ENCODE results near the gene CACFD1. TPM values are rescaled to one million over a fixed set of nuclear protein-coding genes. Genes with fewer than 3 reads are reported as not detected.

The CACFD1 gene
- total RNA-seq (2014; rRNA removed), result 7.5 and 10.0 TPM in 2 replicates
- Bru-seq, nascent RNA, result percentile 55 among the genes with signal in this experiment
- percentile 59 among the genes with signal in this experiment for BruChase-seq, experiment 1, labeled RNA remaining after a 6-hour chase
- percentile 63 among the genes with signal in this experiment for BruChase-seq, experiment 2, labeled RNA remaining after a 2-hour chase
- long read RNA-seq, transcript CACFD1-201 (4 exons, 2,688 nt), result minor isoform, 16 of 99 reads
- long read RNA-seq, transcript CACFD1-202 (5 exons, 2,794 nt), result major isoform, 21 of 99 reads
- long read RNA-seq, partial matches to known transcripts, result 32 of 99 reads
- long read RNA-seq, other reads (novel, unspliced or antisense), result 28 of 99 reads

DNA sequence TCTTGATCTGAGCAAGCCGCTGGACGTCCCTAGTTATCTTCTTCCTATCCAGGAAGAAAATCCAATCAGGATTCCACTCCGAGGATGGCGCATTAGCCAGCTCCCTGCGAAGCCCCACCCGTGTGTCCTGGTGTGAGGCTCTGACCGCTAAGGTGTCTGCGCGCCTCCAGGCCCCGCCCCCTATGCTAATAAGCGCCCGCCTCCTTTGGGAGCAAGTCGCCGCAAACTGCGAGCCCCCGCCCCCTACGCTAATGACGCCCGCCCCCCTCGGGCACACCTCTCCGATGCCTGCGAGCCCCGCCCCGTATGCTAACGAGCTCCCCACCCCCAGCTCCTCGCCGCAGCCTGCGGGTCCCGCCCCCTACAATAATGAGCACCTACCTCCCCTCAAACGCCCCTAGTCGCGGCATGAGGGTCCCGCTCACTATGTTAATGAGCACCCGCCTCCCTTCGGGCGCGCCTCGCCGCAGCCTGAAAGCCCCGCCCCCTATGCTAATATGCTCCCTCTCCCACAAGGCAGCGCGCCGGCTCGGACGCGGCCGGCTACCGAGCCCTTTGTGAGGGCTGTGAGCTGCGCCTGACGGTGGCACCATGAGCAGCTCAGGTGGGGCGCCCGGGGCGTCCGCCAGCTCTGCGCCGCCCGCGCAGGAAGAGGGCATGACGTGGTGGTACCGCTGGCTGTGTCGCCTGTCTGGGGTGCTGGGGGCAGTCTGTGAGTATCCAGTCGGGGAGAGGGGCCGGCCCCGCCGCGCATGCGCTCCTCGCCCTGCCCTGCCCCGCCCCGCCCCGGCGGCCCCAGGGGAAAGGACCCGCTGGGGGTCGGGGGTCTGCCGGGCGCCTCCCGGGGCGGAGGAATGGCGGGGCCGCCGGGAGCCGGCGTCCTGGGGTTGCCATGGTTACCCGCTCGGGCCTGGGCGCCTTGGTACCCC is at the start of gene CACFD1:
Gene CACFD1, plus strand, starts transcription at position 503 of the 929 bp plus-strand sequence. Its CDS starts 89 bp downstream, at position 592.
- intact Hi-C loops (cut with micrococcal nuclease), result no loop called here
- Histone ChIP-seq H4K20me1 (ENCODE audit: low read length) (no peaks in the 10 kb centered on the region), H3K4me2 (ENCODE audit: low read length) (peak within 1 kb of the TSS; percentile 89), H3K4me1 (ENCODE audit: insufficient read depth, low read length) (peaks cover 11% of the 10 kb centered on the region; the same call in 1 of the 2 replicates), H3K9me2 (replicated peaks; ENCODE audit: low read length) (no peaks in the 10 kb centered on the region), H2AFZ (ENCODE audit: low read length) (peak within 1 kb of the TSS; percentile 92), H3K27ac (ENCODE audit: low read length) (peak within 1 kb of the TSS; percentile 46), H3K79me2 (ENCODE audit: low read length) (no peaks in the 10 kb centered on the region), H3K9ac (ENCODE audit: low read length) (peak within 1 kb of the TSS; percentile 78), H3K27me3 (ENCODE audit: low read length) (no peaks in the 10 kb centered on the region), H3F3A (ENCODE audit: low read length, unreplicated experiment) (no peaks in the 10 kb centered on the region), H3K36me3 (ENCODE audit: low read depth, low read length) (no peaks in the 10 kb centered on the region), H3K4me3 (ENCODE audit: low read length) (peak within 1 kb of the TSS; percentile 85), H3K9me3 (ENCODE audit: low read length) (no peaks in the 10 kb centered on the region)
- ATAC-seq (peak; percentile 87), DNase-seq (peak; percentile 86)
- BruUV-seq (replicated peaks), result no TSS peak
- ChIA-PET CTCF (interaction anchor here (0.6 kb wide), 1 partner anchor 101 kb away, joined by 6 read pairs; no protein-coding TSS in a partner anchor), POLR2A (ENCODE audit: unreplicated experiment) (interaction anchor here (0.5 to 0.7 kb wide), 4 partner anchors 46 to 446 kb away, joined by 3 to 6 read pairs (median 4); no protein-coding TSS in a partner anchor)
- TF ChIP-seq, protein P1, sequence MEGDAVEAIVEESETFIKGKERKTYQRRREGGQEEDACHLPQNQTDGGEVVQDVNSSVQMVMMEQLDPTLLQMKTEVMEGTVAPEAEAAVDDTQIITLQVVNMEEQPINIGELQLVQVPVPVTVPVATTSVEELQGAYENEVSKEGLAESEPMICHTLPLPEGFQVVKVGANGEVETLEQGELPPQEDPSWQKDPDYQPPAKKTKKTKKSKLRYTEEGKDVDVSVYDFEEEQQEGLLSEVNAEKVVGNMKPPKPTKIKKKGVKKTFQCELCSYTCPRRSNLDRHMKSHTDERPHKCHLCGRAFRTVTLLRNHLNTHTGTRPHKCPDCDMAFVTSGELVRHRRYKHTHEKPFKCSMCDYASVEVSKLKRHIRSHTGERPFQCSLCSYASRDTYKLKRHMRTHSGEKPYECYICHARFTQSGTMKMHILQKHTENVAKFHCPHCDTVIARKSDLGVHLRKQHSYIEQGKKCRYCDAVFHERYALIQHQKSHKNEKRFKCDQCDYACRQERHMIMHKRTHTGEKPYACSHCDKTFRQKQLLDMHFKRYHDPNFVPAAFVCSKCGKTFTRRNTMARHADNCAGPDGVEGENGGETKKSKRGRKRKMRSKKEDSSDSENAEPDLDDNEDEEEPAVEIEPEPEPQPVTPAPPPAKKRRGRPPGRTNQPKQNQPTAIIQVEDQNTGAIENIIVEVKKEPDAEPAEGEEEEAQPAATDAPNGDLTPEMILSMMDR (conservative IDR thresholded peaks at IDR 0.05; ENCODE audit: low read depth, low read length), result no peak
- no peak for TF ChIP-seq EZH2 (IDR thresholded peaks at IDR 0.05; ENCODE audit: low read length, unreplicated experiment)
- no peak for TF ChIP-seq EZH2phosphoT487 (IDR thresholded peaks at IDR 0.05; ENCODE audit: borderline replicate concordance, low read length)

DNA sequence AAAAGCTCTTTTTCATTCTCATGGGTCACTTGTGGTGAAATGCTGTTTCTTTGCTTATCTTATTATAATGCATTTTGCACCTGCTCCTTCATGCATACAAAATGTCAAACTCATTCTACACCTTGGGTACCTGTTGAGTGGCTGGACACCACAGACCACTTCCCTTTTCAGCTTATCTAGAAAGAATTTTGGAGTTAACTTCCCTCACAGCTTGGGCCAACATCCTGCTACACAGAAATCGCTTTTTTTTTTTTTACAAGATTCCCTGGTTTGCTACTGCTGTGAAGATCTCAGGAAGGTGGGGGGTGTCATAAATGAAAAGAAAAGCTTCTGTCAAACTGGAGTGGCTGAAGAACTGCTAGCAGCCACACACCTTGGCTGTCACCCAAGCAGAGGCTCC is 44.6 kb upstream of the CACFD1 start:
- ATAC-seq (no peak), DNase-seq (no peak)
- TF ChIP-seq EZH2 (IDR thresholded peaks at IDR 0.05; ENCODE audit: low read length, unreplicated experiment) (no peak), EZH2phosphoT487 (IDR thresholded peaks at IDR 0.05; ENCODE audit: borderline replicate concordance, low read length) (no peak)
- TF ChIP-seq, protein P1 (conservative IDR thresholded peaks at IDR 0.05; ENCODE audit: low read depth, low read length), result no peak
- Histone ChIP-seq H3K9ac (ENCODE audit: low read length) (no peak overlapping the region), H3K27ac (ENCODE audit: low read length) (no peak overlapping the region), H3K9me2 (replicated peaks; ENCODE audit: low read length) (no peaks in the 10 kb centered on the region), H3K4me1 (ENCODE audit: insufficient read depth, low read length) (peaks cover 7% of the 10 kb centered on the region; the same call in 1 of the 2 replicates), H3K4me3 (ENCODE audit: low read length) (no peak overlapping the region), H3F3A (ENCODE audit: low read length, unreplicated experiment) (no peaks in the 10 kb centered on the region), H3K4me2 (ENCODE audit: low read length) (no peak overlapping the region), H3K27me3 (ENCODE audit: low read length) (no peaks in the 10 kb centered on the region), H3K36me3 (ENCODE audit: low read depth, low read length) (peaks cover 11% of the 10 kb centered on the region), H3K79me2 (ENCODE audit: low read length) (peaks cover 46% of the 10 kb centered on the region), H3K9me3 (ENCODE audit: low read length) (no peaks in the 10 kb centered on the region), H2AFZ (ENCODE audit: low read length) (no peak overlapping the region), H4K20me1 (ENCODE audit: low read length) (no peaks in the 10 kb centered on the region)
- POLR2A ChIA-PET (ENCODE audit: unreplicated experiment), result no interaction called here
- CTCF ChIA-PET, result no interaction called here
- intact Hi-C loops (cut with micrococcal nuclease), result no loop called here
- no TSS peak for BruUV-seq (replicated peaks)
